GM19023 (cell line): ENCODE results near the gene DYRK2.

Experiments
- ATAC-seq: cut with Tn5 transposase; IDR thresholded peaks from one replicate; pipeline ENCODE4 v1.9.1; 2021; ENCODE audit warnings: mild to moderate bottlenecking, moderate library complexity; ENCODE audit not compliant: unreplicated experiment

The DYRK2 gene

GRCh38 chr12:67645601-67646000 is 2.9 kb upstream of the DYRK2 start:
- no peak for ATAC-seq

- no peak for ATAC-seq
These were observed 1.8 kb upstream of the DYRK2 start for GRCh38 chr12:67646775-67647174.

GRCh38 chr12:67647181-67647798 is 1.3 kb upstream of the DYRK2 start:
- no peak for ATAC-seq

- peak; percentile 16 for ATAC-seq
These were observed 585 bp upstream of the DYRK2 start for GRCh38 chr12:67647799-67648520.

- ATAC-seq, result peak; percentile 32
These were observed 670 bp downstream of the DYRK2 start for GRCh38 chr12:67649261-67649569.

- peak; percentile 24 for ATAC-seq
These were observed 1.2 kb downstream of the DYRK2 start for GRCh38 chr12:67649570-67650387.

- no peak for ATAC-seq
These were observed 2.0 kb downstream of the DYRK2 start for GRCh38 chr12:67650388-67651131.

GRCh38 chr12:67651132-67651695 is 2.7 kb downstream of the DYRK2 start:
- no peak for ATAC-seq

- ATAC-seq, result no peak
These were observed 7.3 kb downstream of the DYRK2 start for GRCh38 chr12:67655829-67656228.

- no peak for ATAC-seq
These were observed 7.7 kb downstream of the DYRK2 start for GRCh38 chr12:67656251-67656650.

GRCh38 chr12:67658486-67658885 is 9.9 kb downstream of the DYRK2 start:
- ATAC-seq, result no peak

GRCh38 chr12:67659292-67659691 is 10.7 kb downstream of the DYRK2 start:
- ATAC-seq, result no peak

GRCh38 chr12:67661311-67662021 is 12.9 kb downstream of the DYRK2 start:
- ATAC-seq, result no peak

GRCh38 chr12:67662910-67663538 is 14.5 kb downstream of the DYRK2 start:
- ATAC-seq, result no peak

GRCh38 chr12:67664171-67664570 is 15.6 kb downstream of the DYRK2 start:
- no peak for ATAC-seq

- ATAC-seq, result no peak
These were observed 17.1 kb downstream of the DYRK2 start for GRCh38 chr12:67665679-67666078.

- no peak for ATAC-seq
These were observed 18.1 kb downstream of the DYRK2 start for GRCh38 chr12:67666605-67667004.

GRCh38 chr12:67667276-67668073 is 18.9 kb downstream of the DYRK2 start:
- no peak for ATAC-seq
